Astrocyte (in vitro differentiated cells and primary cell): Measurements from ENCODE around the gene FIGN.

Experiments used
- CTCF ChIP-seq: IDR thresholded peaks from 2 replicates; pipeline ENCODE4 v1.5.1; 2011; ENCODE audit warnings: low read depth, mild to moderate bottlenecking, inconsistent platforms, low read length, moderate library complexity; ENCODE audit not compliant: insufficient read depth
- EZH2 ChIP-seq: IDR thresholded peaks from 2 replicates; pipeline ENCODE4 v1.6.1; 2012; ENCODE audit warnings: mild to moderate bottlenecking, low read length, inconsistent platforms; ENCODE audit not compliant: insufficient read depth

- TF ChIP-seq EZH2: no peak
- TF ChIP-seq CTCF: no peak
Measured at GRCh38 chr2:163637871-163638270, 97.9 kb downstream of the FIGN start.
